Measurements from ENCODE around the gene PDIK1L. TPM values are rescaled to one million over a fixed set of nuclear protein-coding genes. Genes with fewer than 3 reads are reported as not detected.

PDIK1L gene
- polyA plus RNA-seq (2013, experiment 1 of 2; ENCODE audit: insufficient read length): 3.2 TPM
- 3.3 TPM for polyA plus RNA-seq (2013, experiment 2 of 2; ENCODE audit: insufficient read length)

GRCh38 chr1:26111530-26112406 lies at the start of gene PDIK1L:
Gene PDIK1L, plus strand, starts transcription at chr1:26111824. Its CDS starts 2,485 bp downstream, at chr1:26114309.
- DNase-seq: peak; percentile 96

GRCh38 chr1:26064553-26064952 lies 47.1 kb upstream of the PDIK1L start:
- DNase-seq: no peak

GRCh38 chr1:26066160-26066559 lies 45.5 kb upstream of the PDIK1L start:
- no peak for DNase-seq

- no peak for DNase-seq
Observed at GRCh38 chr1:26066857-26067256, 44.8 kb upstream of the PDIK1L start.

- DNase-seq: no peak
Observed at GRCh38 chr1:26067432-26067911, 44.2 kb upstream of the PDIK1L start, which contains the start of gene TRIM63. Gene TRIM63, minus strand, starts transcription at chr1:26067630. Its CDS starts 136 bp downstream, at chr1:26067494.

- no peak for DNase-seq
Observed at GRCh38 chr1:26069941-26070295, 41.7 kb upstream of the PDIK1L start.

- DNase-seq: no peak
Observed at GRCh38 chr1:26070296-26070962, 41.2 kb upstream of the PDIK1L start.

GRCh38 chr1:26070963-26071342 lies 40.7 kb upstream of the PDIK1L start:
- no peak for DNase-seq

GRCh38 chr1:26072305-26072704 lies 39.3 kb upstream of the PDIK1L start:
- DNase-seq: no peak

- DNase-seq: no peak
Observed at GRCh38 chr1:26075421-26076144, 36.0 kb upstream of the PDIK1L start.

GRCh38 chr1:26077524-26077923 lies 34.1 kb upstream of the PDIK1L start:
- no peak for DNase-seq

- DNase-seq: no peak
Observed at GRCh38 chr1:26078286-26079177, 33.1 kb upstream of the PDIK1L start.

GRCh38 chr1:26079178-26079563 lies 32.5 kb upstream of the PDIK1L start:
- DNase-seq: no peak

GRCh38 chr1:26079960-26080814 lies 31.4 kb upstream of the PDIK1L start:
- DNase-seq: no peak

- DNase-seq: no peak
Observed at GRCh38 chr1:26081267-26082019, 30.2 kb upstream of the PDIK1L start.

GRCh38 chr1:26082020-26082350 lies 29.6 kb upstream of the PDIK1L start:
- no peak for DNase-seq

- no peak for DNase-seq
Observed at GRCh38 chr1:26083208-26083607, 28.4 kb upstream of the PDIK1L start.

GRCh38 chr1:26084091-26084561 lies 27.5 kb upstream of the PDIK1L start:
- no peak for DNase-seq

GRCh38 chr1:26084844-26085243 lies 26.8 kb upstream of the PDIK1L start:
- DNase-seq: no peak

- DNase-seq: no peak
Observed at GRCh38 chr1:26089125-26089524, 22.5 kb upstream of the PDIK1L start.
